Measurements from ENCODE around the gene CAND1. TPM values are rescaled to one million over a fixed set of nuclear protein-coding genes. Genes with fewer than 3 reads are reported as not detected.

The CAND1 gene
- total and polyA plus RNA-seq, 8 donors: 11.6 to 175 (median 32.1) TPM

GRCh38 chr12:67237231-67237630, 31.9 kb upstream of the CAND1 start:
- 47 to 53% (median 49%) methylated on average over 4 of the region's 4 CpGs for WGBS, 5 donors
- H3K27ac ChIP-seq: no peak overlapping the region
- no peaks in the 10 kb centered on the region for H3K36me3 ChIP-seq
- TF ChIP-seq POLR2AphosphoS5 (IDR thresholded peaks at IDR 0.05): no peak
- no peak for TF ChIP-seq POLR2A (IDR thresholded peaks at IDR 0.05)
- no peak for TF ChIP-seq CTCF (IDR thresholded peaks at IDR 0.05)
- no peak for TF ChIP-seq EP300 (IDR thresholded peaks at IDR 0.05)
- no peak for DNase-seq
- intact Hi-C loops (cut with DNase I; ENCODE audit: low total_unique reads): no loop called here
- peaks cover 0 to 14% (median 3%) of the 10 kb centered on the region in 4 donors for H3K9me3 ChIP-seq
- H3K4me1 ChIP-seq: no peaks in the 10 kb centered on the region
- H3K4me3 ChIP-seq: no peak overlapping the region
- no peaks in the 10 kb centered on the region for H3K27me3 ChIP-seq

GRCh38 chr12:67239061-67239460, 30.1 kb upstream of the CAND1 start:
- 39 to 61% (median 51%) methylated on average over 2 of the region's 2 CpGs for WGBS, 5 donors
- intact Hi-C loops (cut with DNase I; ENCODE audit: low total_unique reads): no loop called here

GRCh38 chr12:67241482-67241881, 27.7 kb upstream of the CAND1 start:
- no peak overlapping the region for H3K27ac ChIP-seq
- H3K36me3 ChIP-seq: no peaks in the 10 kb centered on the region
- no peak overlapping the region for H3K4me3 ChIP-seq
- no peaks in the 10 kb centered on the region for H3K4me1 ChIP-seq
- TF ChIP-seq POLR2AphosphoS5 (IDR thresholded peaks at IDR 0.05) (no peak), EP300 (IDR thresholded peaks at IDR 0.05) (no peak), CTCF (IDR thresholded peaks at IDR 0.05) (no peak), POLR2A (IDR thresholded peaks at IDR 0.05) (no peak)
- intact Hi-C loops (cut with DNase I; ENCODE audit: low total_unique reads): no loop called here
- no peak for DNase-seq
- WGBS, 5 donors: 51 to 67% (median 61%) methylated on average over 3 of the region's 3 CpGs
- H3K9me3 ChIP-seq: no peaks in the 10 kb centered on the region
- H3K27me3 ChIP-seq: no peaks in the 10 kb centered on the region

More at GRCh38 chr12:67239061-67239460, 30.1 kb upstream of the CAND1 start:
- peaks cover 0 to 13% (median 3%) of the 10 kb centered on the region in 4 donors for H3K9me3 ChIP-seq
- no peak overlapping the region for H3K4me3 ChIP-seq
- TF ChIP-seq POLR2A (IDR thresholded peaks at IDR 0.05) (no peak), POLR2AphosphoS5 (IDR thresholded peaks at IDR 0.05) (no peak), CTCF (IDR thresholded peaks at IDR 0.05) (no peak), EP300 (IDR thresholded peaks at IDR 0.05) (no peak)
- no peaks in the 10 kb centered on the region for H3K27me3 ChIP-seq
- no peak overlapping the region for H3K27ac ChIP-seq
- H3K36me3 ChIP-seq: no peaks in the 10 kb centered on the region
- no peak for DNase-seq
- H3K4me1 ChIP-seq: no peaks in the 10 kb centered on the region

- H3K4me1 ChIP-seq: no peaks in the 10 kb centered on the region
- intact Hi-C loops (cut with DNase I; ENCODE audit: low total_unique reads): no loop called here
- H3K27ac ChIP-seq: no peak overlapping the region
- no peak for DNase-seq
- no peaks in the 10 kb centered on the region for H3K9me3 ChIP-seq
- H3K4me3 ChIP-seq: no peak overlapping the region
- no peaks in the 10 kb centered on the region for H3K36me3 ChIP-seq
- TF ChIP-seq POLR2A (IDR thresholded peaks at IDR 0.05): no peak
- no peaks in the 10 kb centered on the region for H3K27me3 ChIP-seq
Measured at GRCh38 chr12:67243260-67243659, 25.9 kb upstream of the CAND1 start.

GRCh38 chr12:67245571-67245970, 23.6 kb upstream of the CAND1 start:
- H3K27me3 ChIP-seq: no peaks in the 10 kb centered on the region
- intact Hi-C loops (cut with DNase I; ENCODE audit: low total_unique reads): no loop called here

More at GRCh38 chr12:67245571-67245970, 23.6 kb upstream of the CAND1 start:
- Histone ChIP-seq H3K9me3 (no peaks in the 10 kb centered on the region), H3K4me3 (no peak overlapping the region), H3K27ac (no peak overlapping the region), H3K36me3 (no peaks in the 10 kb centered on the region), H3K4me1 (no peaks in the 10 kb centered on the region)
- no peak for DNase-seq
- TF ChIP-seq POLR2A (IDR thresholded peaks at IDR 0.05) (no peak), POLR2AphosphoS5 (IDR thresholded peaks at IDR 0.05) (no peak), EP300 (IDR thresholded peaks at IDR 0.05) (no peak), CTCF (IDR thresholded peaks at IDR 0.05) (no peak)
- WGBS, 5 donors: 83 to 88% (median 84%) methylated on average over 4 of the region's 4 CpGs
